Astrocyte (in vitro differentiated cells and primary cell): ENCODE data around the gene USP54.

Experiments
- CTCF ChIP-seq: IDR thresholded peaks from 2 replicates; pipeline ENCODE4 v1.5.1; 2011; ENCODE audit warnings: low read depth, mild to moderate bottlenecking, inconsistent platforms, low read length, moderate library complexity; ENCODE audit not compliant: insufficient read depth
- EZH2 ChIP-seq: IDR thresholded peaks from 2 replicates; pipeline ENCODE4 v1.6.1; 2012; ENCODE audit warnings: mild to moderate bottlenecking, low read length, inconsistent platforms; ENCODE audit not compliant: insufficient read depth

DNA sequence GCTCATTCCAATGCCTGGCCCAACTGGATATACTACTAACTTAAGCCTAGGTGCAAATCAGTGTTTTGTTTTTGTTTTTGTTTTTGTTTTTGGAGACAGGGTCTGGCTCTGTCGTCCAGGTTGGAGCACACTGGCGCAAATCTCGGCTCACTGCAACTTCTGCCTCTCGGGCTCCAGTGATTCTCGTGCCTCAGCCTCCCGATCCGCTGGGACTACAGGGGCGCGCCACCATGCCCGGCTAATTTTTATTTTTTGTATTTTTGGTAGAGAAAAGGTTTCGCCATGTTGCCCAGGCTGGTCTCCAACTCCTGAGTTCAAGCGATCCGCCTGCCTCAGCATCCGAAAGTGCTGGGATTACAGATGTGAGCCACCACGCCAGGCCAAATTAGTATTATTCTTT, 96.9 kb downstream of the USP54 start:
- TF ChIP-seq CTCF (no peak), EZH2 (no peak)
